Spleen (tissue), 11 donors: ENCODE measurements around the gene SLC39A13. TPM values are rescaled to one million over a fixed set of nuclear protein-coding genes. Genes with fewer than 3 reads are reported as not detected.

ENCODE experiments used
- DNase-seq: peaks from one replicate; pipeline ENCODE4 v3.0.0-alpha.2; 2020
- H3K27ac ChIP-seq, 8 donors: fragments of 200-600 bp; sonication (generic) in 7 of 8; 1 replicate in 4 of 8; 2 replicates in 4 of 8; pipeline versions ENCODE4 v1.5.0 to v1.8.0; 2016 to 2021; ENCODE audit warnings: inconsistent platforms in 4 of 8, mild to moderate bottlenecking in 4 of 8, moderate library complexity in 1 of 8
- H3K27me3 ChIP-seq, 7 donors: fragments of 200-600 bp; sonication (generic) in 6 of 7; replicated peaks in 1 of 7; 1 replicate in 4 of 7; 2 replicates in 3 of 7; pipeline versions ENCODE4 v1.5.0 to v1.8.0; 2016 to 2021; ENCODE audit warnings: inconsistent platforms in 3 of 7, mild to moderate bottlenecking in 1 of 7
- H3K36me3 ChIP-seq, 6 donors: fragments of 200-600 bp; sonication (generic) in 5 of 6; 1 replicate in 4 of 6; 2 replicates in 2 of 6; pipeline versions ENCODE4 v1.5.0 to v1.8.0; 2016 to 2021; ENCODE audit warnings: inconsistent platforms in 2 of 6
- H3K4me1 ChIP-seq, 6 donors: fragments of 200-600 bp; sonication (generic) in 5 of 6; 1 replicate in 3 of 6; 2 replicates in 3 of 6; pipeline versions ENCODE4 v1.5.0 to v1.8.0; 2016 to 2021; ENCODE audit warnings: inconsistent platforms in 3 of 6
- H3K4me3 ChIP-seq, 8 donors: fragments of 200-600 bp; sonication (generic) in 7 of 8; 1 replicate in 4 of 8; 2 replicates in 4 of 8; pipeline versions ENCODE4 v1.5.0 to v1.8.0; 2016 to 2021; ENCODE audit warnings: inconsistent platforms in 4 of 8, mild to moderate bottlenecking in 4 of 8, moderate library complexity in 2 of 8
- H3K9me3 ChIP-seq, 8 donors: fragments of 200-600 bp; sonication (generic) in 7 of 8; 1 replicate in 4 of 8; 2 replicates in 4 of 8; pipeline versions ENCODE4 v1.5.0 to v1.8.0; 2016 to 2021; ENCODE audit warnings: inconsistent platforms in 4 of 8
- POLR2A ChIP-seq, 3 donors: fragments of 450-650 bp; IDR thresholded peaks; one replicate each; pipeline ENCODE4 v1.5.1; 2017; ENCODE audit warnings: antibody characterized with exemption in 3 of 3, mild to moderate bottlenecking in 1 of 3
- POLR2AphosphoS5 ChIP-seq, 3 donors: sonication (generic); formaldehyde crosslinking; IDR thresholded peaks; one replicate each; pipeline ENCODE4 v1.5.1; 2017; ENCODE audit warnings: antibody characterized with exemption in 3 of 3
- WGBS, 5 donors: extraction: QIAGEN DNeasy Blood & Tissue Kit in 3 of 5; methylation state at CpG; one replicate each; pipeline versions ENCODE4 v1.1.5 to v1.1.7; 2013 to 2018; 5-methylcytosine and 5-hydroxymethylcytosine counted together
- intact Hi-C: fragments of 100-400 bp; cut with DNase I; formaldehyde crosslinking; loops from one replicate; pipeline ENCODE4 v1.15.0; 2023; ENCODE audit warnings: low total_unique reads
- polyA plus RNA-seq, 3 donors: library from polyadenylated mRNA; stranded (reverse); fragments of 200-250 nt; gene quantifications; one replicate each; pipeline ENCODE4 v1.2.1, GENCODE V29; 2013
- total RNA-seq, 7 donors: library from RNA; depleted of rRNA in 3 of 7; stranded (reverse); fragments of >200 nt in 3 of 7; fragmentation: NEBNext Ultra II Directional in 4 of 7; extraction: Animal tissue kit (Norgen Biotek cat#: 25700) in 4 of 7; gene quantifications; one replicate each; pipeline versions ENCODE4 v1.1.0 to v1.2.1, GENCODE V29; 2016 to 2021
- TF ChIP-seq, protein P1 (sequence below), 11 experiments: fragments of 200-600 bp in 7 of 11; fragments of 450-650 bp in 4 of 11; sonication (generic) in 4 of 11; IDR thresholded peaks in 8 of 11; conservative IDR thresholded peaks in 3 of 11; 1 replicate in 7 of 11; 2 replicates in 4 of 11; pipeline versions ENCODE4 v1.4.0 to v1.8.0; 2016 to 2021; ENCODE audit warnings: antibody characterized with exemption in 11 of 11, inconsistent platforms in 4 of 11, mild to moderate bottlenecking in 1 of 11
- donor health status: healthy with polysubstance abuse.
- donor health status: DM: no; HTN: no; CAD: no; lungs with moderate emphysema.
- donor health status: DM: no; HTN: no; CAD: no.
- donor health status: Bipolar disorder and iron deficiency.
- donor health status: healthy.
- donor health status: DM: no; HTN: no; CAD: no.
- donor health status: DM: yes; HTN: yes; CAD: no.

The SLC39A13 gene
- total and polyA plus RNA-seq, 10 donors: 21.7 to 48.4 (median 40.4) TPM

DNA sequence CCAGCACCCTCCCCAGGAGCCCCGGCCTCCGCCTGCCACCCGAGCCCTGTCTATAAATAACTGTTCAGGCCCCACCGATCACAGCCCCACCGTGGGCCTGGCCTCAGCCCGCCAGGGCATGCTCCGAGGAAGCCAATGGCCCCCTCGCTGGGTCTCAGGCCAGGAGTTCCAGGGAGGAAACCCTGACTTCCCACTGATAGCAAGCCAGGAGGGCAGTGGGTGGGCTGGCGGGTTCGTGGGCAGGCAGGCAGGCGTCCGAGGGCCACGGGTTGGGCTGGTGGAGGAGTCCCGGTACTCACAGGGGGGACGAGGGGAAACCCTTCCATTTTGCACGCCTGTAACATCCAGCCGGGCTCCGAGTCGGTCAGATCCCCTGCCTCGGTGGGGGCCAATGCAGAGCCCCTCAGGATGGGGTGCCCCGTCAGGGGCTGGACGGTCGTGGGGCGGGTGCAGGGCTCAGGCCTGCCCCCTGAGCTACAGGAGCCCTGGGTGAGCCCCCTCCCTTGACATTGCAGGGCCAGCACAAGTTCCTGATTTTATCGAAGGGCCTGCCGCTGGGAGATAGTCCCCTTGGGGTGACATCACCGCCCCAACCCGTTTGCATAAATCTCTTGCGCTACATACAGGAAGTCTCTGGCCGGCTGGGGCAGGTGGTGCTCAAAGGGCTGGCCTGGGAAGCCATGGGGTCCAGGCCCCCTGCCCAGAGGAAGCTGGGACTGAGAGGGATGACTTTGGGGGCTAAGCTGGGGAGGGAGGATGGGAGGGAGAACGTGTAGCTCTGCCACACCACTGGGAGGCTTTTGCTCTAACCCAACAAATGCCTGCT lies 30.2 kb upstream of the SLC39A13 start, which contains the start of gene SPI1:
SPI1 (minus strand) TSS at position 538 of the 826 bp plus-strand sequence; CDS start at position 344, 194 bp downstream.
- Histone ChIP-seq H3K4me1 (peaks cover 4 to 63% (median 36%) of the 10 kb centered on the region in 6 donors), H3K4me3 (peak within 1 kb of the TSS; percentile 31 to 77 (median 52)), H3K27me3 (no peaks in the 10 kb centered on the region), H3K36me3 (peaks cover 0 to 48% (median 10%) of the 10 kb centered on the region in 6 donors), H3K27ac (peak within 1 kb of the TSS; percentile 83 to 98 (median 94)), H3K9me3 (no peaks in the 10 kb centered on the region)
- peak in 1 of 3 donors; percentile 86 for TF ChIP-seq POLR2A (IDR thresholded peaks at IDR 0.05)
- TF ChIP-seq POLR2AphosphoS5 (IDR thresholded peaks at IDR 0.05): peak; percentile 88 to 90 (median 88)
- TF ChIP-seq, protein P1, sequence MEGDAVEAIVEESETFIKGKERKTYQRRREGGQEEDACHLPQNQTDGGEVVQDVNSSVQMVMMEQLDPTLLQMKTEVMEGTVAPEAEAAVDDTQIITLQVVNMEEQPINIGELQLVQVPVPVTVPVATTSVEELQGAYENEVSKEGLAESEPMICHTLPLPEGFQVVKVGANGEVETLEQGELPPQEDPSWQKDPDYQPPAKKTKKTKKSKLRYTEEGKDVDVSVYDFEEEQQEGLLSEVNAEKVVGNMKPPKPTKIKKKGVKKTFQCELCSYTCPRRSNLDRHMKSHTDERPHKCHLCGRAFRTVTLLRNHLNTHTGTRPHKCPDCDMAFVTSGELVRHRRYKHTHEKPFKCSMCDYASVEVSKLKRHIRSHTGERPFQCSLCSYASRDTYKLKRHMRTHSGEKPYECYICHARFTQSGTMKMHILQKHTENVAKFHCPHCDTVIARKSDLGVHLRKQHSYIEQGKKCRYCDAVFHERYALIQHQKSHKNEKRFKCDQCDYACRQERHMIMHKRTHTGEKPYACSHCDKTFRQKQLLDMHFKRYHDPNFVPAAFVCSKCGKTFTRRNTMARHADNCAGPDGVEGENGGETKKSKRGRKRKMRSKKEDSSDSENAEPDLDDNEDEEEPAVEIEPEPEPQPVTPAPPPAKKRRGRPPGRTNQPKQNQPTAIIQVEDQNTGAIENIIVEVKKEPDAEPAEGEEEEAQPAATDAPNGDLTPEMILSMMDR (IDR thresholded peaks at IDR 0.05 in 8 of 11, conservative IDR thresholded peaks at IDR 0.05 in 3 of 11): peak in 1 of 11 experiments; percentile 7
- DNase-seq: peak; percentile 96
- WGBS, 5 donors: 25 to 36% (median 33%) methylated on average over 16 to 31 of the region's 31 CpGs
- intact Hi-C loops: no loop called here

GRCh38 chr11:47378836-47379170 lies 29.6 kb upstream of the SLC39A13 start:
- Histone ChIP-seq H3K4me3 (peak overlapping the region in 5 of 8 donors; percentile 51 to 77 (median 56)), H3K9me3 (no peaks in the 10 kb centered on the region), H3K36me3 (peaks cover 0 to 47% (median 6%) of the 10 kb centered on the region in 6 donors), H3K4me1 (peaks cover 4 to 62% (median 35%) of the 10 kb centered on the region in 6 donors), H3K27me3 (no peaks in the 10 kb centered on the region), H3K27ac (peak overlapping the region; percentile 83 to 98 (median 94))
- DNase-seq: peak; percentile 78
- intact Hi-C loops: no loop called here
- TF ChIP-seq, protein P1 (IDR thresholded peaks at IDR 0.05 in 8 of 11, conservative IDR thresholded peaks at IDR 0.05 in 3 of 11): no peak

DNA sequence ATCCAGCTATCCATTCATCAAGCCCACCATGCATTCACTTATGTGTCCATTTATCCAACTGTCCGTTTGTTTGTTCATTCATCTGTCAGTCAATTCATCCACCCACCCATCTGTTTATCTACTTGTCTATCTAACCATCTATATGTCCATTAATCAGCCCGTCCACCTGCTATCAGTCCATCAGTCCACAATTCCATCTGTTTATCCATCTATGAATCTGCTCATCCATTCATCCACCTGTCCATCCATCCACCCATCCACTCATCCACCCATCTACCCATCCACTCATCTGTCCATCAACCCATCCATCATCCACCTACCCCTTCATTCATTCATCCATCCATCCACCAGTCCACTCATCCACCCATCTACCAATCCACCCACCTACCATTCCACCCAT lies 29.1 kb upstream of the SLC39A13 start:
- Histone ChIP-seq H3K4me3 (no peak overlapping the region), H3K27me3 (no peaks in the 10 kb centered on the region), H3K9me3 (no peaks in the 10 kb centered on the region), H3K4me1 (peaks cover 2 to 57% (median 30%) of the 10 kb centered on the region in 6 donors), H3K36me3 (peaks cover 0 to 42% (median 4%) of the 10 kb centered on the region in 6 donors), H3K27ac (peak overlapping the region in 7 of 8 donors; percentile 83 to 98 (median 97))
- 89 to 98% (median 95%) methylated on average over 2 of the region's 2 CpGs for WGBS, 5 donors
- intact Hi-C loops: no loop called here
- DNase-seq: no peak
- TF ChIP-seq POLR2AphosphoS5 (IDR thresholded peaks at IDR 0.05) (no peak), POLR2A (IDR thresholded peaks at IDR 0.05) (no peak)
- TF ChIP-seq, protein P1 (IDR thresholded peaks at IDR 0.05 in 8 of 11, conservative IDR thresholded peaks at IDR 0.05 in 3 of 11): no peak

DNA sequence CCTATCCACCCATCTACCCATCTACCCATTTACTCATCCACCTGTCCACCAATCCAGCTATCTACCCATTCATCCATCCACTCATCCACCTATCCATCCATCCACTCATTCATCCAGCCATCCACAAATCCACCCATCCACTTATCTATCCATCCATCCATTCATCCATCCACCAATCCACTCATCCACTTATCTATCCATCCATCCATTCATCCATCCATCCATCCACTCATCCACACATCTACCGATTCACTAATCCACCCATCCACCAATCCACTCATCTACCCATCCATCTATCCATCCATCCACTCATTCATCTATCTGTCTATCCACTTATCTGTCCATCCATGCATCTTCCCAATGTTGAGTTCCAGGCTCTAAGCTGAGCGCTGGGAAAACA lies 28.3 kb upstream of the SLC39A13 start:
- intact Hi-C loops: no loop called here
- DNase-seq: no peak
- WGBS, 5 donors: 92 to 98% (median 97%) methylated on average over 2 of the region's 2 CpGs

More for the DNA sequence above, 28.3 kb upstream of the SLC39A13 start:
- peaks cover 0 to 34% (median 2%) of the 10 kb centered on the region in 6 donors for H3K36me3 ChIP-seq
- no peaks in the 10 kb centered on the region for H3K27me3 ChIP-seq
- no peak overlapping the region for H3K4me3 ChIP-seq
- TF ChIP-seq POLR2A (IDR thresholded peaks at IDR 0.05): no peak
- TF ChIP-seq POLR2AphosphoS5 (IDR thresholded peaks at IDR 0.05): no peak
- TF ChIP-seq, protein P1 (IDR thresholded peaks at IDR 0.05 in 8 of 11, conservative IDR thresholded peaks at IDR 0.05 in 3 of 11): no peak
- H3K27ac ChIP-seq: peak overlapping the region in 2 of 8 donors; percentile 33 to 48
- peaks cover 0 to 49% (median 23%) of the 10 kb centered on the region in 6 donors for H3K4me1 ChIP-seq
- no peaks in the 10 kb centered on the region for H3K9me3 ChIP-seq
